CD4-positive, alpha-beta T cell treated with Interleukin-17A for 4 hours (primary cell): ENCODE results near the gene NCOA7.
A peak's percentile ranks its signal among the peaks of the same experiment; 100 is the strongest.
"Not testable (repeated sequence)": the region's sequence is repeated elsewhere in the genome, so short reads cannot be mapped to it uniquely, and the experiment has no call there.

Experiments used
- DNase-seq: peaks from one replicate; pipeline ENCODE4 v3.0.0-alpha.2; 2020; ENCODE audit warnings: mixed read lengths

Gene NCOA7

GRCh38 chr6:125844989-125845388 is 54.2 kb downstream of the NCOA7 start:
- no peak for DNase-seq

- no peak for DNase-seq
These were observed 55.7 kb downstream of the NCOA7 start for GRCh38 chr6:125846292-125847024.

- not testable (repeated sequence) for DNase-seq
These were observed 57.5 kb downstream of the NCOA7 start for GRCh38 chr6:125848286-125848685.

- no peak for DNase-seq
These were observed 59.6 kb downstream of the NCOA7 start for GRCh38 chr6:125850361-125850760.

GRCh38 chr6:125852587-125852986 is 61.8 kb downstream of the NCOA7 start:
- DNase-seq = no peak

GRCh38 chr6:125853168-125853567 is 62.4 kb downstream of the NCOA7 start:
- no peak for DNase-seq

- no peak for DNase-seq
These were observed 63.0 kb downstream of the NCOA7 start for GRCh38 chr6:125853756-125854155.

GRCh38 chr6:125854355-125854754 is 63.6 kb downstream of the NCOA7 start:
- DNase-seq = no peak

- no peak for DNase-seq
These were observed 65.0 kb downstream of the NCOA7 start for GRCh38 chr6:125855783-125856182.

- no peak for DNase-seq
These were observed 67.1 kb downstream of the NCOA7 start for GRCh38 chr6:125857846-125858245.

GRCh38 chr6:125858427-125859320 is 67.9 kb downstream of the NCOA7 start:
- peak; percentile 36 for DNase-seq

- DNase-seq = no peak
These were observed 69.0 kb downstream of the NCOA7 start for GRCh38 chr6:125859727-125860126.

- no peak for DNase-seq
These were observed 72.3 kb downstream of the NCOA7 start for GRCh38 chr6:125863023-125863422.

- DNase-seq = no peak
These were observed 74.3 kb downstream of the NCOA7 start for GRCh38 chr6:125865015-125865414.

GRCh38 chr6:125866433-125866832 is 75.7 kb downstream of the NCOA7 start:
- DNase-seq = no peak

- no peak for DNase-seq
These were observed 76.8 kb downstream of the NCOA7 start for GRCh38 chr6:125867483-125867942.

- DNase-seq = no peak
These were observed 77.5 kb downstream of the NCOA7 start for GRCh38 chr6:125868252-125868651.

GRCh38 chr6:125868678-125869395 is 78.1 kb downstream of the NCOA7 start:
- no peak for DNase-seq

GRCh38 chr6:125869427-125869826 is 78.7 kb downstream of the NCOA7 start:
- DNase-seq = no peak

GRCh38 chr6:125871365-125871764 is 80.6 kb downstream of the NCOA7 start:
- DNase-seq = no peak

- no peak for DNase-seq
These were observed 81.6 kb downstream of the NCOA7 start for GRCh38 chr6:125872259-125872921.

- no peak for DNase-seq
These were observed 91.5 kb downstream of the NCOA7 start for GRCh38 chr6:125882243-125882642.
